Rectal smooth muscle tissue (tissue), 1 donor: Measurements from ENCODE around the gene GNE.
A peak's percentile ranks its signal among the peaks of the same experiment; 100 is the strongest.
"Not testable (repeated sequence)": the region's sequence is repeated elsewhere in the genome, so short reads cannot be mapped to it uniquely, and the experiment has no call there.

Experiments used
- H3K27ac ChIP-seq: one replicate; pipeline ENCODE4 v1.7.0; 2013; ENCODE audit warnings: low read depth, low read length, inconsistent platforms
- H3K27me3 ChIP-seq: one replicate; pipeline ENCODE4 v1.7.0; 2013; ENCODE audit warnings: low read length; ENCODE audit not compliant: control insufficient read depth, insufficient read depth
- H3K36me3 ChIP-seq: one replicate; pipeline ENCODE4 v1.7.0; 2013; ENCODE audit warnings: low read length; ENCODE audit not compliant: control insufficient read depth, insufficient read depth
- H3K4me1 ChIP-seq: one replicate; pipeline ENCODE4 v1.7.0; 2013; ENCODE audit warnings: low read length; ENCODE audit not compliant: control insufficient read depth, insufficient read depth
- H3K4me3 ChIP-seq: one replicate; pipeline ENCODE4 v1.7.0; 2013; ENCODE audit warnings: low read length
- H3K9ac ChIP-seq: one replicate; pipeline ENCODE4 v1.7.0; 2013; ENCODE audit warnings: low read length

The GNE gene

DNA sequence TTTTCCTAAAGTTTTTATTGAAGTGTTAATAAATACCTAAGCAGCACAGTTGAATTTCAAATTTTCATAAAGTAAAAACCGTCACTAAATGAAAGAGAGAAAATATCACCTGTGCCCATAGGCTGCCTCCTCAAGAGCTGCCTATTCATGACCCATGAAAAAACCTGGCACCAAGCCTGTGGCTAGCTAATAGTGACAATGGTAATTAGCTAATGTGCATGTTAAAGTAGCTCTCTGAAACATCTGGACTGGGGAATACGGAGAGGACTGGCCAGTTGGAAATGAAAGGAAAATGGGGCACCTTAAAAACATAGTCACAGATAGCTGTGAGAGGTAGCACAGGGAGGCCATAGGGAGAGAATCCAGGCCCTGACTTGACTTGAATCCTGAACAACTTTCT lies 5.4 kb upstream of the GNE start:
- Histone ChIP-seq H3K27ac (no peak overlapping the region), H3K4me3 (no peak overlapping the region), H3K4me1 (no peaks in the 10 kb centered on the region), H3K27me3 (no peaks in the 10 kb centered on the region), H3K36me3 (no peaks in the 10 kb centered on the region), H3K9ac (no peak overlapping the region)

- Histone ChIP-seq H3K27me3 (no peaks in the 10 kb centered on the region), H3K36me3 (no peaks in the 10 kb centered on the region), H3K4me1 (no peaks in the 10 kb centered on the region), H3K4me3 (peak overlapping the region; percentile 79), H3K9ac (peak overlapping the region; percentile 58), H3K27ac (peak overlapping the region; percentile 85)
These were observed 817 bp upstream of the GNE start for GRCh38 chr9:36258996-36259533.

GRCh38 chr9:36251428-36251827 lies 6.8 kb downstream of the GNE start:
- no peak overlapping the region for H3K27ac ChIP-seq
- no peak overlapping the region for H3K4me3 ChIP-seq

GRCh38 chr9:36250079-36250478 lies 8.2 kb downstream of the GNE start:
- Histone ChIP-seq H3K36me3 (peaks cover 3% of the 10 kb centered on the region), H3K9ac (no peak overlapping the region), H3K27me3 (no peaks in the 10 kb centered on the region), H3K4me1 (no peaks in the 10 kb centered on the region), H3K4me3 (no peak overlapping the region), H3K27ac (no peak overlapping the region)

More at GRCh38 chr9:36251428-36251827, 6.8 kb downstream of the GNE start:
- no peak overlapping the region for H3K9ac ChIP-seq
- no peaks in the 10 kb centered on the region for H3K4me1 ChIP-seq
- H3K27me3 ChIP-seq = no peaks in the 10 kb centered on the region
- no peaks in the 10 kb centered on the region for H3K36me3 ChIP-seq

DNA sequence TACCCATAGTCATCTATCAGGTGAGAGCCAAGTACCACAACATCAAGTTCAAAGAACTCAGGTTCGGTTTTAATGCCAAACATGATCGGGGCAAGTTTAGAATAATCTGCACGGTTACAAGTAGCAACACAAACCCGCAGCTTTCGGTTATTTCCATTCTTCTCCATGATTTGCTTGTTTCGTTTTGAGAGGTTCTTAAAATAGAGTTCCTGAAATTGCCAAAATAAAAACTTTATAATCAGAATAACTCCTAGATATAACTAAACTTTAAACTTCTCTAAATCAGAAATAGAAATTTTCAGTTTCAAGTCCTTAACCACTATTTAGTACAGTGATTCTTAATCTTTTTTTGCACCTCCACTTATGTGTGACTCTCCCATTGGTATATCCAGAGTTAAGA lies 9.1 kb downstream of the GNE start:
- Histone ChIP-seq H3K27ac (no peak overlapping the region), H3K4me3 (no peak overlapping the region), H3K9ac (no peak overlapping the region), H3K4me1 (no peaks in the 10 kb centered on the region), H3K27me3 (no peaks in the 10 kb centered on the region), H3K36me3 (peaks cover 3% of the 10 kb centered on the region)

DNA sequence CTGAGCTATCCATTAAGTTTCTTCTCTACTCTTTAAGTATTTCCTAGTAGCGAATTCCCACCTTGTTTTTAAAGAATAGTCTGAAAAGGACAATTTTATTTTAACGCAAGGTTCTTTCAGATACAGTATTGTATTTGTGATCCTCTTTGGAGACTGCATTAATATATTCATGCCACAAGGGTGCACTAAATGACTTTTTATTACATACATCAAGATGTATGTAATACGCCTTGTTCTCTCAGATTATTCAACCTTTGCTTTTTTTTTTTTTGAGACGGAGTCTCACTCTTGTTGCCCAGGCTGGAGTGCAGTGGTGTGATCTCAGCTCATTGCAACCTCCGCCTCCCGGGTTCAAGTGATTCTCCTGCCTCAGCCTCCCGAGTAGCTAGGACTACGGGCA lies 10.2 kb downstream of the GNE start:
- not testable (repeated sequence) for H3K36me3 ChIP-seq, H3K9ac ChIP-seq, H3K27ac ChIP-seq

GRCh38 chr9:36247356-36247755 lies 10.9 kb downstream of the GNE start:
- H3K36me3 ChIP-seq = peaks cover 3% of the 10 kb centered on the region
- no peak overlapping the region for H3K9ac ChIP-seq
- H3K4me3 ChIP-seq = no peak overlapping the region
- no peak overlapping the region for H3K27ac ChIP-seq
- no peaks in the 10 kb centered on the region for H3K4me1 ChIP-seq
- H3K27me3 ChIP-seq = no peaks in the 10 kb centered on the region

More for the DNA sequence above, 10.2 kb downstream of the GNE start:
- not testable (repeated sequence) for H3K4me3 ChIP-seq, H3K27me3 ChIP-seq, H3K4me1 ChIP-seq

DNA sequence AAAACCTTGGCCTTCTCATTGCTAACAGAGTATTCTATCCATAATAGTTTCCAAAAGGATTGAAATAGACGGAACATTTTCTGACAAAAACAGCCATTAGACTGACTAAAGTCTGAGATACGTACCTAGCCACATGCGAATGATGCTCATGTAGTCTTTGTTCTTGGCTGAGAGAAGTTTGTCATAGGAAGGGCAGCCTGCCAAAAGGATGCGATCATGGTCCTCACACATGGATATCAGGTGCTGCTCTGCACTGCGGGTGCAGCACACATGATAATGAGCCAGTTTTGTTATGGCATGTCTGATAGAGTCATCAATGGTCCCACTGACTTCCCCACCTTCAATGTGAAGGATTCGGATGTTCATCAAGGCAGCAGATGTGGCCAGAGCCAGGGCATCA lies 12.3 kb downstream of the GNE start:
- Histone ChIP-seq H3K27ac (no peak overlapping the region), H3K4me3 (no peak overlapping the region), H3K4me1 (no peaks in the 10 kb centered on the region), H3K27me3 (no peaks in the 10 kb centered on the region), H3K9ac (no peak overlapping the region), H3K36me3 (peaks cover 3% of the 10 kb centered on the region)

DNA sequence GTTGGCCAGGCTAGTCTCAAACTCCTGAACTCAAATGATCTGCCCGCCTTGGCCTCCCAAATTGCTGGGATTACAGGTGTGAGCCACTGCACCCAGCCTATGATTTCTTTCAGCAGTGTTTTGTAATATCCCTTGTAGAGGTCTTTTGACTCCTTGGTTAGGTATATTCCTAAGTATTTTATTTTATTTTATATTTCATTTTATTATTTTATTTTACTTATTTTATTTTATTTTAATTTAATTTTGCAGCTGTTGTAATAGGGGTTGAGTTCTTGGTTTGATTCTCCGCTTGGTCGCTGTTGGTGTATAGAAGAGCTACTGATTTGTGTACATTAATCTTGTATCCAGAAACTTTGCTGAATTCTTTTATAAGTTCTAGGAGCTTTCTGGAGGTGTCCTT lies 18.6 kb downstream of the GNE start:
- H3K27me3 ChIP-seq, H3K4me1 ChIP-seq, H3K27ac ChIP-seq, H3K9ac ChIP-seq, H3K36me3 ChIP-seq, H3K4me3 ChIP-seq: not testable (repeated sequence)

GRCh38 chr9:36239205-36239604 lies 19.0 kb downstream of the GNE start:
- not testable (repeated sequence) for H3K9ac ChIP-seq, H3K4me1 ChIP-seq, H3K27ac ChIP-seq, H3K27me3 ChIP-seq, H3K36me3 ChIP-seq, H3K4me3 ChIP-seq

- no peak overlapping the region for H3K9ac ChIP-seq
- H3K27me3 ChIP-seq = no peaks in the 10 kb centered on the region
- no peaks in the 10 kb centered on the region for H3K4me1 ChIP-seq
- H3K36me3 ChIP-seq = no peaks in the 10 kb centered on the region
- no peak overlapping the region for H3K4me3 ChIP-seq
- no peak overlapping the region for H3K27ac ChIP-seq
These were observed 21.0 kb downstream of the GNE start for GRCh38 chr9:36237230-36237629.

- no peaks in the 10 kb centered on the region for H3K27me3 ChIP-seq
- H3K4me3 ChIP-seq = no peak overlapping the region
- no peak overlapping the region for H3K9ac ChIP-seq
- H3K36me3 ChIP-seq = peaks cover 37% of the 10 kb centered on the region
- no peaks in the 10 kb centered on the region for H3K4me1 ChIP-seq
- no peak overlapping the region for H3K27ac ChIP-seq
These were observed 35.8 kb downstream of the GNE start for GRCh38 chr9:36222449-36222848.

DNA sequence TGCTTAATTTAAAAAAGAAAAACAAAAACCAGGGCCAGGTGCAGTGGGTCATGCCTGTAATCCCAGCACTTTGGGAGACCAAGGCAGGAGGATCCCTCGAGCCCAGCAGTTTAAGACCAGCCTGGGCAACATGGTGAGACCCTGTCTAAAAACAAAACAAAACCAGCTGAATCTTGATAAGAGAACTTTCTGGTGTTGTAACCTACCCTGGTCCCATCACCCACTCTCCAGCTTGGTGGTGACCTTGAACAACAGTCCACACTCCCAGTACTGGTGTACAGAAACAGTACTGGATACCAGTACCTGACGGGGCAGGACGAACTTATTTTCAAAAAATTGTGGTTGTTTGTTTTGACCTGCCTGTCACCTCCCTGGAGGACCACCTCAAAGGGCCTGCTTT lies 36.6 kb downstream of the GNE start:
- no peak overlapping the region for H3K9ac ChIP-seq
- H3K4me3 ChIP-seq = no peak overlapping the region
- no peaks in the 10 kb centered on the region for H3K27me3 ChIP-seq
- no peaks in the 10 kb centered on the region for H3K4me1 ChIP-seq
- H3K36me3 ChIP-seq = peaks cover 42% of the 10 kb centered on the region
- no peak overlapping the region for H3K27ac ChIP-seq
